WTC11 (cell line): ENCODE results near the gene CRY2. TPM values are rescaled to one million over a fixed set of nuclear protein-coding genes. Genes with fewer than 3 reads are reported as not detected.

ENCODE experiments used
- EMX1 ChIP-seq: fragments of 250-450 bp; sonication (Bioruptor Pico); IDR thresholded peaks from 2 replicates; pipeline ENCODE4 v1.8.0; 2021; ENCODE audit warnings: mild to moderate bottlenecking
- ESRRA ChIP-seq: sonication (generic); formaldehyde crosslinking; IDR thresholded peaks from 2 replicates; pipeline ENCODE4 v1.8.1; 2022; ENCODE audit warnings: mild to moderate bottlenecking, missing genetic modification reagents, borderline replicate concordance
- FOXP1 ChIP-seq: sonication (generic); formaldehyde crosslinking; IDR thresholded peaks from 2 replicates; pipeline ENCODE4 v1.8.0; 2022; ENCODE audit warnings: missing genetic modification reagents, mild to moderate bottlenecking, moderate library complexity, borderline replicate concordance
- GABPB1 ChIP-seq: sonication (generic); formaldehyde crosslinking; IDR thresholded peaks from 2 replicates; pipeline ENCODE4 v1.8.1; 2023; ENCODE audit warnings: mild to moderate bottlenecking, missing genetic modification reagents
- HMGA2 ChIP-seq: fragments of 250-450 bp; sonication (Bioruptor Pico); IDR thresholded peaks from 2 replicates; pipeline ENCODE4 v1.4.0; 2021; ENCODE audit warnings: mild to moderate bottlenecking, moderate library complexity
- JUN ChIP-seq: sonication (generic); formaldehyde crosslinking; IDR thresholded peaks from 2 replicates; pipeline ENCODE4 v1.8.0; 2023; ENCODE audit warnings: mild to moderate bottlenecking, missing genetic modification reagents
- NR3C1 ChIP-seq: sonication (generic); formaldehyde crosslinking; conservative IDR thresholded peaks from 2 replicates; pipeline ENCODE4 v1.8.1; 2023; ENCODE audit warnings: low read depth, mild to moderate bottlenecking, missing genetic modification reagents
- OVOL2 ChIP-seq: fragments of 250-450 bp; sonication (Bioruptor Pico); IDR thresholded peaks from 2 replicates; pipeline ENCODE4 v1.9.0; 2021; ENCODE audit warnings: mild to moderate bottlenecking, borderline replicate concordance
- SMAD3 ChIP-seq: sonication (generic); formaldehyde crosslinking; IDR thresholded peaks from 2 replicates; pipeline ENCODE4 v1.8.0; 2022; ENCODE audit warnings: missing genetic modification reagents, mild to moderate bottlenecking, borderline replicate concordance
- SOX15 ChIP-seq: fragments of 250-450 bp; sonication (Bioruptor Pico); IDR thresholded peaks from 2 replicates; pipeline ENCODE4 v1.9.0; 2021; ENCODE audit warnings: mild to moderate bottlenecking
- TP53 ChIP-seq: sonication (generic); formaldehyde crosslinking; IDR thresholded peaks from 2 replicates; pipeline ENCODE4 v1.8.1; 2023; ENCODE audit warnings: mild to moderate bottlenecking, missing genetic modification reagents
- ZBTB21 ChIP-seq: sonication (generic); formaldehyde crosslinking; IDR thresholded peaks from 2 replicates; pipeline ENCODE4 v1.8.1; 2023; ENCODE audit warnings: mild to moderate bottlenecking, missing genetic modification reagents, borderline replicate concordance
- ZNF138 ChIP-seq: sonication (generic); formaldehyde crosslinking; conservative IDR thresholded peaks from 2 replicates; pipeline ENCODE4 v1.8.1; 2022; ENCODE audit warnings: mild to moderate bottlenecking, moderate library complexity, missing genetic modification reagents
- ZNF219 ChIP-seq: sonication (generic); formaldehyde crosslinking; IDR thresholded peaks from 2 replicates; pipeline ENCODE4 v1.8.0; 2023; ENCODE audit warnings: missing genetic modification reagents, mild to moderate bottlenecking, borderline replicate concordance
- ZNF263 ChIP-seq: sonication (generic); formaldehyde crosslinking; IDR thresholded peaks from 2 replicates; pipeline ENCODE4 v1.8.1; 2022; ENCODE audit warnings: low read depth, mild to moderate bottlenecking, moderate library complexity, missing genetic modification reagents
- ZNF671 ChIP-seq: fragments of 250-450 bp; sonication (Bioruptor Pico); IDR thresholded peaks from 2 replicates; pipeline ENCODE4 v1.8.0; 2021; ENCODE audit warnings: mild to moderate bottlenecking
- total RNA-seq: library from RNA; stranded (reverse); gene quantifications from 3 replicates; pipeline ENCODE4 v1.2.3, GENCODE V29; 2021
- TF ChIP-seq, protein P1 (sequence below): sonication (generic); formaldehyde crosslinking; IDR thresholded peaks from 2 replicates; pipeline ENCODE4 v1.8.0; 2023; ENCODE audit warnings: mild to moderate bottlenecking, missing genetic modification reagents
- TF ChIP-seq, protein P2 (sequence below): sonication (generic); formaldehyde crosslinking; IDR thresholded peaks from 2 replicates; pipeline ENCODE4 v1.8.1; 2022; ENCODE audit warnings: missing genetic modification reagents, borderline replicate concordance
- TF ChIP-seq, protein P3 (sequence below): sonication (generic); formaldehyde crosslinking; IDR thresholded peaks from 2 replicates; pipeline ENCODE4 v1.8.0; 2022; ENCODE audit warnings: mild to moderate bottlenecking, missing genetic modification reagents
- TF ChIP-seq, protein P4 (sequence below): sonication (generic); formaldehyde crosslinking; IDR thresholded peaks from 2 replicates; pipeline ENCODE4 v1.8.1; 2023; ENCODE audit warnings: mild to moderate bottlenecking, moderate library complexity, missing genetic modification reagents
- TF ChIP-seq, protein P5 (sequence below): fragments of 250-450 bp; sonication (Bioruptor Pico); IDR thresholded peaks from 2 replicates; pipeline ENCODE4 v1.9.0; 2021; ENCODE audit warnings: mild to moderate bottlenecking, borderline replicate concordance
- TF ChIP-seq, protein P6 (sequence below): fragments of 200-600 bp; IDR thresholded peaks from 2 replicates; pipeline ENCODE4 v1.8.0; 2022; ENCODE audit warnings: antibody characterized with exemption
- TF ChIP-seq, protein P7 (sequence below): sonication (generic); formaldehyde crosslinking; IDR thresholded peaks from 2 replicates; pipeline ENCODE4 v1.8.0; 2022; ENCODE audit warnings: mild to moderate bottlenecking, missing genetic modification reagents

CRY2 gene
- total RNA-seq, 1 experiment from 2014 or later = 18.3 TPM

DNA sequence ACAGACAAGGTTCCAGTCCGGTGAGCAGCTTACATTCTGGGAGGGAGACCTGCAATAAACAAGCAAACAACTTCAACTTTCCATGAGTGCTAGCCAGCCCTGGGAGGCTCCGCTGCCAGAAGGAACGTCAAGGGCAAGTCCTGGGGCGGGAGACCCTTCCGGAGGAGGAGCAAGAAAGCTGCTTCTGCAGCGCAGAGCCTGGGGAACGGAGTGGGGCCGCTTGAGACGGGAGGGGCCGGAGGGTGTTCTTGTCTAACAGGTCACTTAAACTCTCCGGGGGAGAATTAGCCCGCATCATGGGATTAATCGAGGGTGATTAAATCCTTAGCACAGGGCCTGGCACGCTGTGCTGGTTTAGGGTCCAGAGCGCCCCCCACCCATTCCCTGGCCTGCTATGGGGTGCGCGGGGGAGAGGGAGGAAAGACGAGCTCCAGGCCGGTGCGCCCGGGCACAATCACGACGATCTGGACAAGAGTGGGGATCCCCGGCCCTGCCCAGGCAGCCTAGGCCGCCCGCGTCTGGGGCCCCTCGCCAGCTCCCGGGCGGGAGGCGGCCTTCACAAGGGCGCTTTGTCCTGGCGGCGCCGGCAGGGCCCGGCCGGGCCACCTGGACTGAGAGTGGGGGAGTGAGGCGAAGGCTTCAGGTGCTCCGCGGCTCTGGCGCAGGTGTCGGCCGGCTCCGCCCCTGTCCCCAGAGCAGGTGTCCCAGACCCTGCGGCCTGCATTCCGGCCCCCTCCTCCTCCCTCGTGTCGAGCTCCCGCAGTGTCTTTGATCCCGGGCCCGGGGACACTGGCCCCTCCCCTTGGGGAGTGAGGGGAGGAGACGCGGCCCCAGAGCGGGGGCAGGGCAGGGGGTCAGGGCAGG lies 74.5 kb downstream of the CRY2 start (continued):
- no peak for TF ChIP-seq HMGA2 (CRISPR knock-in tag)
- TF ChIP-seq ZNF138 = no peak
- peak; percentile 45; the same call in 1 of the 2 replicates for TF ChIP-seq GABPB1 (CRISPR knock-in tag)
- TF ChIP-seq ZNF263 = no peak
- TF ChIP-seq, protein P1, sequence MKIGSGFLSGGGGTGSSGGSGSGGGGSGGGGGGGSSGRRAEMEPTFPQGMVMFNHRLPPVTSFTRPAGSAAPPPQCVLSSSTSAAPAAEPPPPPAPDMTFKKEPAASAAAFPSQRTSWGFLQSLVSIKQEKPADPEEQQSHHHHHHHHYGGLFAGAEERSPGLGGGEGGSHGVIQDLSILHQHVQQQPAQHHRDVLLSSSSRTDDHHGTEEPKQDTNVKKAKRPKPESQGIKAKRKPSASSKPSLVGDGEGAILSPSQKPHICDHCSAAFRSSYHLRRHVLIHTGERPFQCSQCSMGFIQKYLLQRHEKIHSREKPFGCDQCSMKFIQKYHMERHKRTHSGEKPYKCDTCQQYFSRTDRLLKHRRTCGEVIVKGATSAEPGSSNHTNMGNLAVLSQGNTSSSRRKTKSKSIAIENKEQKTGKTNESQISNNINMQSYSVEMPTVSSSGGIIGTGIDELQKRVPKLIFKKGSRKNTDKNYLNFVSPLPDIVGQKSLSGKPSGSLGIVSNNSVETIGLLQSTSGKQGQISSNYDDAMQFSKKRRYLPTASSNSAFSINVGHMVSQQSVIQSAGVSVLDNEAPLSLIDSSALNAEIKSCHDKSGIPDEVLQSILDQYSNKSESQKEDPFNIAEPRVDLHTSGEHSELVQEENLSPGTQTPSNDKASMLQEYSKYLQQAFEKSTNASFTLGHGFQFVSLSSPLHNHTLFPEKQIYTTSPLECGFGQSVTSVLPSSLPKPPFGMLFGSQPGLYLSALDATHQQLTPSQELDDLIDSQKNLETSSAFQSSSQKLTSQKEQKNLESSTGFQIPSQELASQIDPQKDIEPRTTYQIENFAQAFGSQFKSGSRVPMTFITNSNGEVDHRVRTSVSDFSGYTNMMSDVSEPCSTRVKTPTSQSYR (CRISPR knock-in tag) = peak; percentile 85; the same call in 1 of the 2 replicates
- TF ChIP-seq NR3C1 (CRISPR knock-in tag) = no peak
- TF ChIP-seq, protein P2, sequence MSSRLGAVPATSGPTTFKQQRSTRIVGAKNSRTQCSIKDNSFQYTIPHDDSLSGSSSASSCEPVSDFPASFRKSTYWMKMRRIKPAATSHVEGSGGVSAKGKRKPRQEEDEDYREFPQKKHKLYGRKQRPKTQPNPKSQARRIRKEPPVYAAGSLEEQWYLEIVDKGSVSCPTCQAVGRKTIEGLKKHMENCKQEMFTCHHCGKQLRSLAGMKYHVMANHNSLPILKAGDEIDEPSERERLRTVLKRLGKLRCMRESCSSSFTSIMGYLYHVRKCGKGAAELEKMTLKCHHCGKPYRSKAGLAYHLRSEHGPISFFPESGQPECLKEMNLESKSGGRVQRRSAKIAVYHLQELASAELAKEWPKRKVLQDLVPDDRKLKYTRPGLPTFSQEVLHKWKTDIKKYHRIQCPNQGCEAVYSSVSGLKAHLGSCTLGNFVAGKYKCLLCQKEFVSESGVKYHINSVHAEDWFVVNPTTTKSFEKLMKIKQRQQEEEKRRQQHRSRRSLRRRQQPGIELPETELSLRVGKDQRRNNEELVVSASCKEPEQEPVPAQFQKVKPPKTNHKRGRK (CRISPR knock-in tag) = no peak
- TF ChIP-seq ESRRA (CRISPR knock-in tag) = no peak
- TF ChIP-seq SOX15 (CRISPR knock-in tag) = no peak
- 0 out of 2 replicates have a peak, but pooled peaks have one; percentile 33 for TF ChIP-seq SMAD3 (CRISPR knock-in tag)
- TF ChIP-seq, protein P3, sequence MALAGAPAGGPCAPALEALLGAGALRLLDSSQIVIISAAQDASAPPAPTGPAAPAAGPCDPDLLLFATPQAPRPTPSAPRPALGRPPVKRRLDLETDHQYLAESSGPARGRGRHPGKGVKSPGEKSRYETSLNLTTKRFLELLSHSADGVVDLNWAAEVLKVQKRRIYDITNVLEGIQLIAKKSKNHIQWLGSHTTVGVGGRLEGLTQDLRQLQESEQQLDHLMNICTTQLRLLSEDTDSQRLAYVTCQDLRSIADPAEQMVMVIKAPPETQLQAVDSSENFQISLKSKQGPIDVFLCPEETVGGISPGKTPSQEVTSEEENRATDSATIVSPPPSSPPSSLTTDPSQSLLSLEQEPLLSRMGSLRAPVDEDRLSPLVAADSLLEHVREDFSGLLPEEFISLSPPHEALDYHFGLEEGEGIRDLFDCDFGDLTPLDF = no peak
- TF ChIP-seq, protein P4, sequence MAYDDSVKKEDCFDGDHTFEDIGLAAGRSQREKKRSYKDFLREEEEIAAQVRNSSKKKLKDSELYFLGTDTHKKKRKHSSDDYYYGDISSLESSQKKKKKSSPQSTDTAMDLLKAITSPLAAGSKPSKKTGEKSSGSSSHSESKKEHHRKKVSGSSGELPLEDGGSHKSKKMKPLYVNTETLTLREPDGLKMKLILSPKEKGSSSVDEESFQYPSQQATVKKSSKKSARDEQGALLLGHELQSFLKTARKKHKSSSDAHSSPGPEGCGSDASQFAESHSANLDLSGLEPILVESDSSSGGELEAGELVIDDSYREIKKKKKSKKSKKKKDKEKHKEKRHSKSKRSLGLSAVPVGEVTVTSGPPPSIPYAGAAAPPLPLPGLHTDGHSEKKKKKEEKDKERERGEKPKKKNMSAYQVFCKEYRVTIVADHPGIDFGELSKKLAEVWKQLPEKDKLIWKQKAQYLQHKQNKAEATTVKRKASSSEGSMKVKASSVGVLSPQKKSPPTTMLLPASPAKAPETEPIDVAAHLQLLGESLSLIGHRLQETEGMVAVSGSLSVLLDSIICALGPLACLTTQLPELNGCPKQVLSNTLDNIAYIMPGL (CRISPR knock-in tag) = no peak; the same call in 1 of the 2 replicates
- no peak for TF ChIP-seq OVOL2 (CRISPR knock-in tag)
- TF ChIP-seq ZBTB21 (CRISPR knock-in tag) = 0 out of 2 replicates have a peak, but pooled peaks have one; percentile 16
- no peak for TF ChIP-seq ZNF219
- TF ChIP-seq ZNF671 (CRISPR knock-in tag) = no peak
- no peak for TF ChIP-seq EMX1
- TF ChIP-seq JUN (CRISPR knock-in tag) = no peak
- TF ChIP-seq, protein P5, sequence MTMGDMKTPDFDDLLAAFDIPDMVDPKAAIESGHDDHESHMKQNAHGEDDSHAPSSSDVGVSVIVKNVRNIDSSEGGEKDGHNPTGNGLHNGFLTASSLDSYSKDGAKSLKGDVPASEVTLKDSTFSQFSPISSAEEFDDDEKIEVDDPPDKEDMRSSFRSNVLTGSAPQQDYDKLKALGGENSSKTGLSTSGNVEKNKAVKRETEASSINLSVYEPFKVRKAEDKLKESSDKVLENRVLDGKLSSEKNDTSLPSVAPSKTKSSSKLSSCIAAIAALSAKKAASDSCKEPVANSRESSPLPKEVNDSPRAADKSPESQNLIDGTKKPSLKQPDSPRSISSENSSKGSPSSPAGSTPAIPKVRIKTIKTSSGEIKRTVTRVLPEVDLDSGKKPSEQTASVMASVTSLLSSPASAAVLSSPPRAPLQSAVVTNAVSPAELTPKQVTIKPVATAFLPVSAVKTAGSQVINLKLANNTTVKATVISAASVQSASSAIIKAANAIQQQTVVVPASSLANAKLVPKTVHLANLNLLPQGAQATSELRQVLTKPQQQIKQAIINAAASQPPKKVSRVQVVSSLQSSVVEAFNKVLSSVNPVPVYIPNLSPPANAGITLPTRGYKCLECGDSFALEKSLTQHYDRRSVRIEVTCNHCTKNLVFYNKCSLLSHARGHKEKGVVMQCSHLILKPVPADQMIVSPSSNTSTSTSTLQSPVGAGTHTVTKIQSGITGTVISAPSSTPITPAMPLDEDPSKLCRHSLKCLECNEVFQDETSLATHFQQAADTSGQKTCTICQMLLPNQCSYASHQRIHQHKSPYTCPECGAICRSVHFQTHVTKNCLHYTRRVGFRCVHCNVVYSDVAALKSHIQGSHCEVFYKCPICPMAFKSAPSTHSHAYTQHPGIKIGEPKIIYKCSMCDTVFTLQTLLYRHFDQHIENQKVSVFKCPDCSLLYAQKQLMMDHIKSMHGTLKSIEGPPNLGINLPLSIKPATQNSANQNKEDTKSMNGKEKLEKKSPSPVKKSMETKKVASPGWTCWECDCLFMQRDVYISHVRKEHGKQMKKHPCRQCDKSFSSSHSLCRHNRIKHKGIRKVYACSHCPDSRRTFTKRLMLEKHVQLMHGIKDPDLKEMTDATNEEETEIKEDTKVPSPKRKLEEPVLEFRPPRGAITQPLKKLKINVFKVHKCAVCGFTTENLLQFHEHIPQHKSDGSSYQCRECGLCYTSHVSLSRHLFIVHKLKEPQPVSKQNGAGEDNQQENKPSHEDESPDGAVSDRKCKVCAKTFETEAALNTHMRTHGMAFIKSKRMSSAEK (CRISPR knock-in tag) = no peak
- no peak; the same call in none of the 2 replicates for TF ChIP-seq FOXP1 (CRISPR knock-in tag)
- TF ChIP-seq, protein P6, sequence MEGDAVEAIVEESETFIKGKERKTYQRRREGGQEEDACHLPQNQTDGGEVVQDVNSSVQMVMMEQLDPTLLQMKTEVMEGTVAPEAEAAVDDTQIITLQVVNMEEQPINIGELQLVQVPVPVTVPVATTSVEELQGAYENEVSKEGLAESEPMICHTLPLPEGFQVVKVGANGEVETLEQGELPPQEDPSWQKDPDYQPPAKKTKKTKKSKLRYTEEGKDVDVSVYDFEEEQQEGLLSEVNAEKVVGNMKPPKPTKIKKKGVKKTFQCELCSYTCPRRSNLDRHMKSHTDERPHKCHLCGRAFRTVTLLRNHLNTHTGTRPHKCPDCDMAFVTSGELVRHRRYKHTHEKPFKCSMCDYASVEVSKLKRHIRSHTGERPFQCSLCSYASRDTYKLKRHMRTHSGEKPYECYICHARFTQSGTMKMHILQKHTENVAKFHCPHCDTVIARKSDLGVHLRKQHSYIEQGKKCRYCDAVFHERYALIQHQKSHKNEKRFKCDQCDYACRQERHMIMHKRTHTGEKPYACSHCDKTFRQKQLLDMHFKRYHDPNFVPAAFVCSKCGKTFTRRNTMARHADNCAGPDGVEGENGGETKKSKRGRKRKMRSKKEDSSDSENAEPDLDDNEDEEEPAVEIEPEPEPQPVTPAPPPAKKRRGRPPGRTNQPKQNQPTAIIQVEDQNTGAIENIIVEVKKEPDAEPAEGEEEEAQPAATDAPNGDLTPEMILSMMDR = no peak
- TF ChIP-seq, protein P7, sequence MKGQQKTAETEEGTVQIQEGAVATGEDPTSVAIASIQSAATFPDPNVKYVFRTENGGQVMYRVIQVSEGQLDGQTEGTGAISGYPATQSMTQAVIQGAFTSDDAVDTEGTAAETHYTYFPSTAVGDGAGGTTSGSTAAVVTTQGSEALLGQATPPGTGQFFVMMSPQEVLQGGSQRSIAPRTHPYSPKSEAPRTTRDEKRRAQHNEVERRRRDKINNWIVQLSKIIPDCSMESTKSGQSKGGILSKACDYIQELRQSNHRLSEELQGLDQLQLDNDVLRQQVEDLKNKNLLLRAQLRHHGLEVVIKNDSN = peak; percentile 55; the same call in 1 of the 2 replicates
- peak; percentile 62 for TF ChIP-seq TP53 (CRISPR knock-in tag)
